Umbilical cord (tissue), 2 donors: Measurements from ENCODE around the gene KLF2. TPM values are rescaled to one million over a fixed set of nuclear protein-coding genes. Genes with fewer than 3 reads are reported as not detected.

ENCODE experiments used
- DNase-seq: peaks from one replicate; pipeline ENCODE4 v3.0.0-alpha.2; 2015; ENCODE audit warnings: low spot score
- total RNA-seq: library from RNA; depleted of rRNA; stranded (reverse); fragments of >200 nt; gene quantifications from one replicate; pipeline ENCODE4 v1.2.3, GENCODE V29; 2014; ENCODE audit warnings: low replicate concordance; ENCODE audit not compliant: insufficient read depth

The KLF2 gene
- total RNA-seq, 1 donor from 2014 or later, result 65.2 TPM

GRCh38 chr19:16375157-16375935 lies 50.7 kb downstream of the KLF2 start:
- DNase-seq, result peak; percentile 85

- DNase-seq, result no peak
Observed at GRCh38 chr19:16375936-16376185, 51.2 kb downstream of the KLF2 start.

- no peak for DNase-seq
Observed at GRCh38 chr19:16376241-16376640, 51.6 kb downstream of the KLF2 start.

- no peak for DNase-seq
Observed at GRCh38 chr19:16376649-16377048, 52.0 kb downstream of the KLF2 start.

- no peak for DNase-seq
Observed at GRCh38 chr19:16377521-16377920, 52.9 kb downstream of the KLF2 start.

Other genes with a start within 250 kb of the KLF2 start
- gene TPM4, start 248.3 kb upstream of the KLF2 start, total RNA-seq, result 700 TPM
- 34.4 TPM for gene RAB8A, start 212.9 kb upstream of the KLF2 start, total RNA-seq
- gene HSH2D, start 181.1 kb upstream of the KLF2 start, total RNA-seq, result 1.7 TPM
- not detected for gene CIB3, start 151.3 kb upstream of the KLF2 start, total RNA-seq
- gene FAM32A, start 139.4 kb upstream of the KLF2 start, total RNA-seq, result 64.0 TPM
- gene AP1M1, start 126.9 kb upstream of the KLF2 start, total RNA-seq, result 16.1 TPM
- gene EPS15L1, start 147.1 kb downstream of the KLF2 start, total RNA-seq, result 22.6 TPM
- gene CALR3, start 171.3 kb downstream of the KLF2 start, total RNA-seq, result not detected
- 5.3 TPM for gene C19orf44, start 171.6 kb downstream of the KLF2 start, total RNA-seq
- gene CHERP, start 217.6 kb downstream of the KLF2 start, total RNA-seq, result 6.5 TPM
- gene SLC35E1, start 247.6 kb downstream of the KLF2 start, total RNA-seq, result 25.5 TPM